Breast epithelium (tissue), 3 donors: Measurements from ENCODE around the gene IL18RAP.

Source experiments
- CTCF ChIP-seq, 3 donors: fragments of 450-650 bp; IDR thresholded peaks; one replicate each; pipeline ENCODE4 v1.5.1; 2016 to 2017; ENCODE audit warnings: antibody characterized with exemption in 3 of 3, mild to moderate bottlenecking in 3 of 3, moderate library complexity in 3 of 3
- POLR2A ChIP-seq: fragments of 450-650 bp; IDR thresholded peaks from one replicate; pipeline ENCODE4 v1.6.1; 2016; ENCODE audit warnings: antibody characterized with exemption, mild to moderate bottlenecking, moderate library complexity
- POLR2AphosphoS5 ChIP-seq, 3 donors: sonication (generic); formaldehyde crosslinking; IDR thresholded peaks; one replicate each; pipeline ENCODE4 v1.6.1; 2017; ENCODE audit warnings: antibody characterized with exemption in 3 of 3

DNA sequence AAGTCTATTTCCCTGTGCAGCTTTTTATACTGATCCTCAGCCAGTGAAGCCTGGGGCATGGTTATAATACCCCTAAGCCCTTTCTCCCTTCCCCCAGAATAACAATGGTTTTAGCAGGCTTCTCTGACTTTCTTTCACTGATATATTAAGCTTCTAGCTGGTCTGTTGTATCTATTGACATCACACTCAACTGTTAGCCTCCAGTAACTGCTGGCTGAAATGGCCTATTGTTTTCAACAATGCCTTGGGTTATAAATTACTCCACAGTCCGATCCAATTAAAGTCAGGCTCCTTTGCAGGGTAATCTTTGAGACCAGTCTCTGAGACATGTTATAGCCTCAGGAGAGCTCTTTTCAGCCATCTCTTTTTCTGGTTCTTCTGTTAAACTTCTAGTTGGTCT, 47.2 kb downstream of the IL18RAP start:
- TF ChIP-seq POLR2A (no peak), CTCF (IDR thresholded peaks at IDR 0.05) (no peak), POLR2AphosphoS5 (IDR thresholded peaks at IDR 0.05) (no peak)
